NCI-H146 (cell line): ENCODE results near the gene GAPVD1.
"Not testable (repeated sequence)": the region's sequence is repeated elsewhere in the genome, so short reads cannot be mapped to it uniquely, and the experiment has no call there.

Source experiments
- DNase-seq: peaks from one replicate; lab custom pipeline; 2025; lab: John Stamatoyannopoulos, UW

Gene GAPVD1

GRCh38 chr9:125372441-125373226 is 111.0 kb downstream of the GAPVD1 start:
- DNase-seq, result no peak

GRCh38 chr9:125374443-125375309 is 113.0 kb downstream of the GAPVD1 start:
- peak; percentile 62 for DNase-seq

- DNase-seq, result no peak
These were observed 114.2 kb downstream of the GAPVD1 start for GRCh38 chr9:125375820-125376219.

GRCh38 chr9:125376261-125377226 is 114.9 kb downstream of the GAPVD1 start:
- no peak for DNase-seq

GRCh38 chr9:125377584-125378250 is 116.1 kb downstream of the GAPVD1 start:
- no peak for DNase-seq

- DNase-seq, result no peak
These were observed 117.2 kb downstream of the GAPVD1 start for GRCh38 chr9:125378778-125379177.

- no peak for DNase-seq
These were observed 117.6 kb downstream of the GAPVD1 start for GRCh38 chr9:125379208-125379607.

GRCh38 chr9:125380406-125380805 is 118.8 kb downstream of the GAPVD1 start:
- no peak for DNase-seq

- DNase-seq, result peak; percentile 17
These were observed 126.4 kb downstream of the GAPVD1 start for GRCh38 chr9:125387861-125388524.

GRCh38 chr9:125388978-125389377 is 127.4 kb downstream of the GAPVD1 start:
- DNase-seq, result no peak

GRCh38 chr9:125391704-125392103 is 130.1 kb downstream of the GAPVD1 start:
- no peak for DNase-seq

- DNase-seq, result no peak
These were observed 131.8 kb downstream of the GAPVD1 start for GRCh38 chr9:125393426-125393825.

- DNase-seq, result no peak
These were observed 135.2 kb downstream of the GAPVD1 start for GRCh38 chr9:125396799-125397198.

GRCh38 chr9:125397736-125398135 is 136.1 kb downstream of the GAPVD1 start:
- peak; percentile 47 for DNase-seq

- DNase-seq, result no peak
These were observed 136.6 kb downstream of the GAPVD1 start for GRCh38 chr9:125398243-125398642.

- no peak for DNase-seq
These were observed 137.5 kb downstream of the GAPVD1 start for GRCh38 chr9:125399165-125399564.

GRCh38 chr9:125399666-125400065 is 138.0 kb downstream of the GAPVD1 start:
- DNase-seq, result no peak

GRCh38 chr9:125400232-125400631 is 138.6 kb downstream of the GAPVD1 start:
- not testable (repeated sequence) for DNase-seq

GRCh38 chr9:125400725-125401716 is 139.4 kb downstream of the GAPVD1 start:
- DNase-seq, result no peak

GRCh38 chr9:125404733-125405132 is 143.1 kb downstream of the GAPVD1 start:
- no peak for DNase-seq
